NCI-H2107 (cell line): Measurements from ENCODE around the gene TP53AIP1.
"Not testable (repeated sequence)": the region's sequence is repeated elsewhere in the genome, so short reads cannot be mapped to it uniquely, and the experiment has no call there.

ENCODE experiments used
- DNase-seq: peaks from one replicate; lab custom pipeline; 2025; lab: John Stamatoyannopoulos, UW

TP53AIP1 gene

GRCh38 chr11:128926000-128926399, 16.7 kb downstream of the TP53AIP1 start:
- no peak for DNase-seq

GRCh38 chr11:128925250-128925600, 17.4 kb downstream of the TP53AIP1 start:
- no peak for DNase-seq

GRCh38 chr11:128924510-128925249, 18.0 kb downstream of the TP53AIP1 start:
- no peak for DNase-seq

- no peak for DNase-seq
Observed at GRCh38 chr11:128924104-128924503, 18.6 kb downstream of the TP53AIP1 start.

GRCh38 chr11:128921793-128922192, 20.9 kb downstream of the TP53AIP1 start:
- no peak for DNase-seq

GRCh38 chr11:128920666-128921065, 22.0 kb downstream of the TP53AIP1 start:
- no peak for DNase-seq

GRCh38 chr11:128919635-128920034, 23.0 kb downstream of the TP53AIP1 start:
- DNase-seq, result not testable (repeated sequence)

GRCh38 chr11:128919216-128919615, 23.5 kb downstream of the TP53AIP1 start:
- no peak for DNase-seq

GRCh38 chr11:128917144-128917724, 25.4 kb downstream of the TP53AIP1 start:
- no peak for DNase-seq

- no peak for DNase-seq
Observed at GRCh38 chr11:128916681-128917080, 26.0 kb downstream of the TP53AIP1 start.

GRCh38 chr11:128916037-128916572, 26.6 kb downstream of the TP53AIP1 start:
- DNase-seq, result no peak

GRCh38 chr11:128915149-128915521, 27.5 kb downstream of the TP53AIP1 start:
- no peak for DNase-seq

GRCh38 chr11:128914216-128915148, 28.2 kb downstream of the TP53AIP1 start:
- DNase-seq, result no peak

- no peak for DNase-seq
Observed at GRCh38 chr11:128913806-128914205, 28.9 kb downstream of the TP53AIP1 start.

GRCh38 chr11:128911701-128912100, 31.0 kb downstream of the TP53AIP1 start:
- no peak for DNase-seq

- DNase-seq, result no peak
Observed at GRCh38 chr11:128911239-128911638, 31.4 kb downstream of the TP53AIP1 start.

- no peak for DNase-seq
Observed at GRCh38 chr11:128910576-128910975, 32.1 kb downstream of the TP53AIP1 start.

- DNase-seq, result no peak
Observed at GRCh38 chr11:128909438-128910125, 33.1 kb downstream of the TP53AIP1 start.

GRCh38 chr11:128908391-128909246, 34.1 kb downstream of the TP53AIP1 start:
- DNase-seq, result no peak

- no peak for DNase-seq
Observed at GRCh38 chr11:128907585-128907984, 35.1 kb downstream of the TP53AIP1 start.
